ENCODE data around the gene PRKCQ. TPM values are rescaled to one million over a fixed set of nuclear protein-coding genes. Genes with fewer than 3 reads are reported as not detected.

PRKCQ gene
- 6.3 and 6.8 TPM in 2 replicates for total RNA-seq (2014; rRNA removed; shearing (Covaris generic))

DNA sequence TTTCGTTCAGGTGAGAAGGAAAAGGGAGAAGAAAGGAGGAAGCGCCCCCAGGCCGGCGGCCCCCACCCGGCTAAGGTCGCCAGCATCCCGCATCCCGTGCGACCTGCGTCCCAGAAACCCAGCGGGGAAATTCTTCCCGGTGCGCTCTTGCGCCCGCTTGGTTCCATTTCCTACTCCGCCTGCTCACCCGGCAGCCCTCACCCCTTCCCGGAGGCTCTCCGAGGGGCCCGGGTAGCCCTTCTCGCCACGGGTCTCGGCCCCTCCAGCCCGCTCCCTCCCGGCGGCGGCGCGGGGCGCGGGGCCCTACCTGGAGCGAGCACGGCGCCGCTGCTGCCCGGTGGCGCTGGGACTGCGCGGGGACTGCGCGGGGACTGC lies at the start of gene PRKCQ:
Gene PRKCQ (minus strand): TSS at position 373 of the 375 bp plus-strand sequence. CDS start 65,141 bp downstream, outside the sequence.
- DNase-seq (ENCODE audit: low spot score) = no peak

DNA sequence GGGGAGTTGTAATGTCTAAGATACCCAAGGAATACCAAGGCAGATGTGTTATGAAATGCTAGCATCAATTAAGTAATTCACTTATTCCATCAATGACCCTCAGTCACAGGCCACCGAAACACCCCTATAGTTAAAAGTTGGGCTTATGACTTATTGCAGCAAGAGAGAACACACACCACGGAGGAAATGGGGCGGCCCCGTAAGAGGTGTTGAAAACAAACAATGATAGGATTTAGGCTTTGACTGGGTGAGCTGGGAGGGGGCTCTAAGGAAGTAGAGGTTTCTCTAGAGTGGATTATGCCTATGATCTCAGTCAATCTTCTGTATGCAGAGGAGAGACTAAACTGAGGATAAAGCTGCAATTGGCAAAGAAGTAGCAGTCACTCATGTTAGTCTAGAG lies 45.4 kb upstream of the PRKCQ start:
- DNase-seq (ENCODE audit: low spot score) = no peak

DNA sequence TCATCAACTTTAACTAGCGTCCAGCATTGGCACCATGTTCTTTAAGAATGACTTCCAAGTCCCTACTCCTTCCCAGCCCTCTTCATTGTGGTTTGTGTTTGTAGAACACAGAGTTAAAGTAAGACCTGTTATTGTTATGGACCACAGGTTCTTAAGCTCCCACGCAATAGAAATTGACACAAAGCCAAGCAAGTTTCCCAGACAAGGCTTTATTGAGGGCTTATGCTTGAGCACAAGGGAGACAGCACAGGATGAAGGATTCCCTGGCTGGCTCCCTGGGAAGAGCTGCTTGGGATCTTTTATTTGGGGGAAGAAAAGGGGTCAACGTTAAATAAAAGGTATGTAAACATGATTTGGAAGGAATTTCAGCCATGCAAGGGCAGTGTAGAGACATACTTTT lies 44.3 kb upstream of the PRKCQ start:
- DNase-seq (ENCODE audit: low spot score) = peak; percentile 17

DNA sequence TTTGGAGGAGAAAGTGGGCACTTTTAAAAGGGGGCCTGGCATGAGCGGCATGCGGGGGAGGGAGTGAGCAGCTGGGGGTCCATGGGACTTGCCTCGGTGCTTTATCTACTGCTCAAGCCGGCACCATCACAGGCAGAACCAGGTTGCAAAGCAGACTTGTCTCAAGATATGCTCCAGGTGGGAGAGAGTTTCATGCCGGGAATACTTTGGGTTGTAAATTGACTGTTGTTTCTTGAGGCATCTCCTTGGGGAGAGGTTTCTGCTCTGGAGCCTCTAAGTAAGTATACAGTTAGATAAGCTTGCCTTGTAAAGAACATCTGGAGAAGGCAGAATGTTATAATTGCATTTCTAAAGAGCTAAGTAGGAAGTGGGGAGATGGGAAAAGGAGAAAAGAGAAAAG lies 42.8 kb upstream of the PRKCQ start:
- no peak for DNase-seq (ENCODE audit: low spot score)

DNA sequence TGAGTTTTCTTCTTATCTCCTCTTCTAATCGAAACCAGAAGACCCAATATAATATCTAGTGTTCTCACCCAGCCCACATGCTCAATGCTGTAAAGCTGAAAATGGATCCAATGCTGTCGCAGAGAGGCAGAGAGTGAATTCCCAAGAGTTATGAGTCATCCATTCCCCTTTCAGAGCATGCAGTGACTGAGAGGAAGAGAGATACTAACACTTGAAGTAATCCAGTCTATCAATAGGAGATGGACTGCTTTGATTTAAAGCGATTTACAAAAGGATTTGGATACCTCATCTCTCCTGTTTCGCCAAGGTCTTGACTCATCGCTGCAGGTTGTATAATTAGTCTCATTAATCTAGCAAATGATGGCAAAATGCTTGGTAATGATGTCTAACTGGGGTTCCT lies 41.5 kb upstream of the PRKCQ start:
- DNase-seq (ENCODE audit: low spot score) = peak; percentile 8

DNA sequence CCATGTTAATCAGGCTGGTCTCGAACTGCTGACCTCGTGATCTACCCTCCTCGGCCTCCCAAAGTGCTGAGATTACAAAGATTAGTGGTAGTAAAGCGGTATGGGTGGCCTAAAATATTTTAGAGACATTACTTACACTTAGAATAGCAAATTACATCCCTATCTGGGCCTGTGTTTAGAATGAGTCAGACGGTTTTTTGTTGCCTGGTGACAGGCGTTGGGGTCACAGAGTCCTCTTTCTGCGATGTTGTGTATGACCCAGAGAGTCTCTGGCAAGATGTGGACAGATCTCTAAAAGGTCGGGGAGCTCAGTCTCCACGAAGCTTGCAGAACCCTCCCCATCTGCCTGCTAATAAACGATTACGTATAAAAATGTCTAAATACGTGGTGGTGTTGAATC lies 39.6 kb upstream of the PRKCQ start:
- no peak for DNase-seq (ENCODE audit: low spot score)

DNA sequence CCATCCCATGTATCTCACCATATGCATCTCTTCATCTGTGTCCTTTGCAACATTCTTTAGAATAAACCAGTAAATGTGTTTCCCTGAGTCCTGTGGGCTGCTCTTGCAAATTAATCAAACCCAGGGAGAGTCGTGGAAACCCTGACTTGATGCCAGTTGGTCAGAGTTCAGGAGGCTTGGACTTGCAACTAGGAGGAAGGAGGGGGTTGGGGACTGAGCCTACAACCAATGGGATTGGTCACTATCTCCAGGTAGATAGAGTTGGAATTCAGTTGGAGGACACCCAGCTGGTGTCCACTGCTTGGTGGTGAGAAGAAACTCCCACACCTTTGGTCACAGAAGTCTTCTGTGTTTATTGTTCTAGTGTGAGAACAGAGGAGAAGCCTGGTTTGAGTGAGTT lies 38.3 kb upstream of the PRKCQ start:
- DNase-seq (ENCODE audit: low spot score) = no peak

DNA sequence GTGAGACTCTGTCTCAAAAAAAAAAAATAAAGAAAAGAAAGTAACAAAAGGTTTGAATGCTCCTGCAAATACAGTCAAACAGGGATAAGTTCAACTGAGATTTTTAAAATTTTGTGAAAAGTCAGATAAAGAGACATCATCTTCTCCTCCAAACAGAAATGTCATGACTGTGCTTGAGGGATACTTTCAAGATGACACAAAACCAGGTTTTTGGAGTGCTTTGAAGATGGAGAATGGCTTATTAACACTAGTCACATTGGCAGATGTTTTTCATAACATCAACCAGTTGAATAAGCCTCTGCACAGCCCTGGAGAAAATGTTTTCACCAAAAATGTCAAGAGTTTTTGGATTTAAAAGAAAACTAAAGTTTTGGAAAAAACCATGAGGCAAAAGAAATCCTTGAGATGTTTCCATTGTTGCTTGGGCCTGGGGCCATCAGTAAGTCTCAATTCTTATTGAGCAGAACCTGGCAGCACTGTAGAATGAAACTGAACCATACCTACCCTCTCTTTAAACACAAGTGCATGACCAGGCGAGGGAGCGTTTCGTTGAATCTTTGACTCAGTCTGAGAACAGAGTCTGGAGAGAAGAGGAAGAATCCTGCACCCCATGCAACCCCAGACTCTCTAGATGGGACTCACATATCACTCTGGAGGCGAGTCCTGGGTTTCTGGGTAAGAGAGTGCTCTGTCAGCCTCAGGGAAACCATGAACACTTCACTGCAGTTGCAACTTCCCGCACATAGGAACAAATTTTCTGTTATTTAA lies 37.4 kb upstream of the PRKCQ start:
- DNase-seq (ENCODE audit: low spot score) = no peak

DNA sequence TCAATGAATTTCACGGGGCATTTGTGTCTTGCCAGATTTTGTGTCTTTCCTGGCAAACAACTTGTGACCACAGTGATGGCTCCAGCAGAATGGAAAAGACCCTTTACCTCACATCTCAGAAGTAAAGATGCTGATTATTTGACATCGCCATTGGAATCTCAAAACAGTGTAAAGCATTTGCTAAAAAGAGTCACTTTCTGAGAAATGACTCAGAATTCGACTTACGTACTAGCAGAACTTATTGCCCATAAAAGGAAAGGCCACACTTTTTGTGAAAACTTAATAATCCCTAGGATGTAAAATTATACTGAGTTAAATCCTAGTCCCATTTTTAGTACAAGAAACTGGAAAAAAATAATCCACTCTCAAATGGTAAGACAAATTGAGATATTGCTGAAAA lies 35.9 kb upstream of the PRKCQ start:
- no peak for DNase-seq (ENCODE audit: low spot score)

DNA sequence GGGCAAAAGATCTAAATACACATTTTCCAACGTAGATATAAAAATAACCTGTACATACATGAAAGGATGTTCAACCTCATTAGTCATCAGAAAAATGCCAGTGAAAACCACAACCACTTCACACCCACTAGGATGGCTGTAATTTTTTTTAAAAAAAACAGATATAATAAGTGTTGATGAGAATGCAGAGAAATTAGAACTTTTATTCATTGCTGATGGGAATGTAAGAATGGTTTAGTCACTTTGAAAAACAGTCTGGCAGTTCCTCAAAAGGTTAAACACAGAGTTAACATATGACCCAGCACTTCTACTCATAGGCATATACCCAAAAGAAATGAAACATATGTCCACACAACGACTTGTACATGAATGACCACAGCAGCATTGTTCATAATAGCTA lies 32.3 kb upstream of the PRKCQ start:
- no peak for DNase-seq (ENCODE audit: low spot score)

DNA sequence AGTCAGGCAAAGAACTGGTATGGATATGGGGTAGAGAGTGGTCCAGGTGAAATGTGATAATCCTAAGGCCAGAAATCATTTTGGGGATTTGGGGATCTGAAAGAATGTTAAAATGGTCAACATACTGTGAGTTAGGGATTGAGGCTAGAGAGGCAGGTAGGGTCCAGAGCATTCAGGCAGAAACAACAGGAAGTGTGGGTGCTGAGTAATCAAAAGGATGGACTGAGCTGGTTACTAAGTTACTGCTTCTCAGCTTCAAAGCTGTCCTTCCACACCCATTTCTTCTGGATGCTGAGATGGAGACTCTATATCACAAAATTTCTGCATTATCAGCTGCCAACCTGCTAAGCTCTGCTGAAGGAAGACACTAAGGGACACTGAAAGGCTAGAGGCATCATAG lies 30.6 kb upstream of the PRKCQ start:
- no peak for DNase-seq (ENCODE audit: low spot score)

DNA sequence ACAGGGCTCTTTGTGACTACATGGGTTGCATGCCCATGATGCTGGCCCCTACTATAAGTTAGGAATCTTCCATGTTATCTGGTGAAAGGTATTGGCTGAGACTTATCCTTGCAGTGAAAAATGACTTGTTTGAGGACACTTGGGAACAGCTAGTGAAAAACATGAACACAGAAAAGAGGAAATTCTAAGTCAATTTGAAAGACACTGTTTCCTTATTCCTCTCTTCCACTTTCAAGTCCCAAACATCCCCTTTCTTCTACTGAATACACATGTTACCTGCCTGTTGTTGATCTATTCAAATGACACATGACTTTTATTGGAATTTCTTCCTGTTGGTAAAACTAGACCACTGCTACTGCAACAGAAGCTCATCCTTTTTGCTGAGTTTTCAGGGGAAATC lies 29.5 kb upstream of the PRKCQ start:
- no peak for DNase-seq (ENCODE audit: low spot score)

DNA sequence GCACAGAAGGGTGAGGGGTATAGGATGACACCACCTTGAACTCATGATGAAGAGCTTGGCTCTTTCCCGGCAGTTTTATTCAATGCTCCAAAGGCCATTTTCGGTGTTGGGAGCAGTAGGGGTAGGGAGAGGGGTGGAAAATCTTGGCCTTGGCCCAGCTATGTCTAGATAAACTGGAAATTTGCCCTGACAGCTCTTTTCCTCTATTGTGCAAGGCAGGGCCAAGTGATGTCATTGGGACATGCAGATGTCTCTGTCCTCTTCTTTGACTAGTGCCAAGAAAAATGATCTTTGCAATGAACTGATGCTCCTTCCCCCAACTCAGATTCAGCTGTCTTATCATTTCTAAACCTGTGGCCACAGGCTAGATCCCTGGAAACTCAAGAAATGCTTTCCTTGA lies 27.7 kb upstream of the PRKCQ start:
- no peak for DNase-seq (ENCODE audit: low spot score)

DNA sequence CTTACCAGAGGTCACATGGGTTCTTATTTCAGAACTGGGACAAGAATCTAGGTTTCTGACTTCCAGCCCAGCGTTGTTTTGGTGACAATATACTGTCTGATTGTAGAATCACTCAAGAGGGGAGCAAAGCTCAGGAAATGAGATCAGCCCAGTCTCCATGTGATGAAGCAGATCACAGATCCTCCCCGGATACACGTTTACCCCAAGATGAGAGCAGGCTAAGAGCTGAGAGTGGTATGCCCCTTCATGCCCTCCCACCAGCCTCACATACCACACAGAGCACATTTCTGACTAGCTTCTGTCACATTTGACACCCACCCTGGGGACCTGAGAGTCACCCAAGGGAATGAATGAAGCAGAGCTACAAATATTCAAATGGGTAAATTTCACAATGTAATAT lies 27.1 kb upstream of the PRKCQ start:
- DNase-seq (ENCODE audit: low spot score) = no peak

DNA sequence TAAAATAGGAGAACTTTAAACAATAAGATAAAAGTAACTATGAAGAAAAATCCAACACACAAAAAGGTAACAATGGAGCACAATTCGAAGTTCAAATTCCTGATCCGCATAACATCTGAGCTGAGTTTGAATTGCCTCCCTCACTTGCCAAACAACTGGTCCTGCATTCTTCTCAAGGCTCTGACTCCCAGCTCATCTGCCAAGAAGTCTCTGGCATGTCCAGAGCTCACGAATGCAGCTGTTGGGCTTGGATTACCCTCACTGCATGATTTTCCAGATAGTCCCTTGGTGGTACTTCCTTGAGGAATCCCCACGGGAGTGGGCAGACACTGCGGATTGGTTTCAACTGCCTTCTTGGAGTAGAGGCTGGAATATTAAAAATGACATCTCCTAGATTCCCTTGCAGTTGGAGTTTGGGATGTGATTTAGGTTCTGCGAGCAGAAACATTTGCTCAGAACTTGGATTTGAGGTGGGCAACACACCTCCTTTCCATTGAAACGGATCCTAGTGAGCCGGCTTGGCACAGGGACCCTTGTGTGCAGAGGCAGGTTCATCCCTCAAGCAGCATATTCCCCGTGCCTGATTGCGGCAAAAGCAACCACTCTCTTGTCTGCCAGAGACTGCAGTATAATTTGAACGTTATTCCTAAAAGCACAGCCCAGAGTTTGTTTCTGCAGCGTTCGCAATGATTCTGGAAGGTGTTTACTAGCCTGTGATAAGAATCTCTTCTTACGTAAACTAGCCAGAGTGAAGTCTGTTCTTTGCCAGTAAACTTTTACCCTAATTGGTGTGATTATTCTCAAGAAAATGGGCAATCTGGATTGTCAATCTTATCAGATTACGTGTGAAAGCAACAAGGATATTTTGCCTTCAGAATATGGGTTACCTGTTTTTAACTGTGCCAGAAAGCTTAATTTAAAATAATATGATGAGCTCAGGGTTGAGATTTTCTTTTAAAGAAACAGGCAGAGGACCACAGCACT lies 23.4 kb upstream of the PRKCQ start:
- DNase-seq (ENCODE audit: low spot score) = no peak

DNA sequence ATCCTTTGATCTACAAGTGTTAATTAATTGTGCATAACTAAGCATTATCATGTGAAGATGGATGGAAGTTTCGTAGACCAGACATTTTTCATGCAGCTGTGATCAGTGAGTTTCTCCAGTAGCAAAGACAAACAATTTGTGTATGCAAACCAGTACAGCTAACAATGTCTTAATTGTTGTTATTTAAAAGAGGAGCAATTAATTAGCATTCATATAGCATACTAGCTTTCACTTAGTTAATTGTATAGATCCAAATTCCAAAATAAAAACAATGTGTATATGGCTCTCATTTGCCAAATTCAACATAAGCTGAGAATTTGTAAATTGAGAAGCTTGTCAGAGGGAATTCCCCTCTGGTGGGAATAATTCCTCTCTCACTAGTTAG lies 22.6 kb upstream of the PRKCQ start:
- no peak for DNase-seq (ENCODE audit: low spot score)

DNA sequence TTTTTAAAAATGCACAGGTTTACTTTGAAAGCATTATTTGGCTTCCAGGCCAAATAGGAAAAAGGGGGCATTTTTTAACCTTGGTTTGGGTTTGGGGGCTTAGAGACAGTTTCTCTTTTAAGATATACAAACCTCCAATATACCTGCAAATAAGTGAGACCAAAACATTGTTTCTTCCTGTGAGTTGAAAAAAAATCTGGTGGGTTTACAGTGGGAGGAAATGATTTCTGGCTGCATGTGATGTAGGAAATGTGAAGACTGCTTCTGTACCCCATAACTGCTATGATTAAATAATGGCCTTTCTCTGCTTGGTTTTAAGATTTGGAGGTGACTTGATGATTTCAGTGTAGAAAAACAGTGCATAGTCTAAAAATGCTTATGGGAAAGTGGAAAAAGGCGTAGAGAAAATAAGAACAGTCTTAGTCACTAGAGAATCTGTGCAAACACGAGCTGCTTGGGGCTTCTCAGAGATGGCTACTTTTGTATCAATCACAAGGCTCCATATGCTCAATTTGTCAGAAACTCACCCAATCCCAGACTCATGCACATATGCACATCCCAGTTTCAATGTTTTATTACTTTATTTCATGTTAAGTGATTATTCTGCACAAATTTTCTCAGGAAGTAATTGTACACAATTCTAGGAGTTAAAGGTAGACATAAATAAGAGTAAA lies 22.1 kb upstream of the PRKCQ start:
- no peak for DNase-seq (ENCODE audit: low spot score)

DNA sequence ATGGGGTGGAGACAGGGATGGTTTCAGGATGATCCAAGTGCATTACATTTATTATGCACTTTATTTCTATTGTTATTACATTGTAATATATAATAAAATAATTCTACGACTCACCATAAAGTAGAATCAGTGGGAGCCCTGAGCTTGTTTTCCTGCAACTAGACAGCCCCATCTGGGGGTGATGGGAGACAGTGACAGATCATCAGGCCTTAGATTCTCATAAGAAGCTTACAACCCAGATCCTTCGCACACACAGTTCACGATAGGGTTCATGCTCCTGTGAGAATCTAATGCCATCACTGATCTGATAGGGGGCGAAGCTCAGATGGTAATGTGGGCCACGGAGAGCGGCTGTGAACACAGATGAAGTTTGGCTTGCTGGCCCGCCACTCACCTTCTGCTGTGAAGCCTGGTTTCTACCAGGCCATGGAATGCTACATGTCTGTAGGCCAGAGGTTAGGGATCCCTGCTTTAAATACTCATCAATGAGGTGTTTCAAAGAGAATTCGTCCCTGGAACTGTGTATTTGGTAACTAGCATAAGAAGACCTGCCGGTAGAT lies 21.2 kb upstream of the PRKCQ start:
- no peak for DNase-seq (ENCODE audit: low spot score)

DNA sequence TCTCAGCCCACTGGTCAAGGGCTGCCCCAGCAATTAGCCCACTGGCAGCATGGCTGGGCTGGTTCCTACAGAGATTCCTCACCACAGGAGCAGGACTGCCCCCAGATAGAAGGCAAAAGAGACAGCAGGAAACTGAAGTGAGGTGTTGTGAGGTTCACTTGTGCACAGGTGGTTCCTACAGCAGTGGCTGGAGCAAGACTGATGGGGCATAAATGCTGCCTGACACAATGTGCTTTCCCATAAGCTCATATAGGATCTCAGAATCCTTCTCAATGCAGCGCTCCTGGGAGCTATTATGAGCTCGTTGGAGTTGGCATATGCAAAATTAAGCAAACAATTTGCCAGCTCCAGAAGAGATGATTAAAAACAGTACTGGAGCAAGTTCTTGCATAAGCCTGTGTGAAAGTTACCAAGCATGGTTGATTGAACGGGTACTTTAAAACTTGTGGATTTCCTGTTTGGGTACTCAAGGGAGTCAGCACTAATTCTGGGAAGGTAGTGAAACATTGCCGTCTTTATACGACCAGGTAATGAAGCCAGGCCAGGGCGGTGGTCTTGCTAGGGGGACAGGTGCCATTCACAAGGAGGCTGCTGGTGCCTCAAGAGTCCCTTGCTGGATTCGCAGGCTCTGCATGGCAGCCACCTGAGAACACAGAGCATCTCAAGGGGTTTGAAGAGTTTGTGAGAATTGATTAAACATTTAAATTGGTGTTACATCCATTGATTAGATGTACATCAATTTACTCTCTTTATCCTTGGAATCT lies 20.3 kb upstream of the PRKCQ start:
- DNase-seq (ENCODE audit: low spot score) = no peak

DNA sequence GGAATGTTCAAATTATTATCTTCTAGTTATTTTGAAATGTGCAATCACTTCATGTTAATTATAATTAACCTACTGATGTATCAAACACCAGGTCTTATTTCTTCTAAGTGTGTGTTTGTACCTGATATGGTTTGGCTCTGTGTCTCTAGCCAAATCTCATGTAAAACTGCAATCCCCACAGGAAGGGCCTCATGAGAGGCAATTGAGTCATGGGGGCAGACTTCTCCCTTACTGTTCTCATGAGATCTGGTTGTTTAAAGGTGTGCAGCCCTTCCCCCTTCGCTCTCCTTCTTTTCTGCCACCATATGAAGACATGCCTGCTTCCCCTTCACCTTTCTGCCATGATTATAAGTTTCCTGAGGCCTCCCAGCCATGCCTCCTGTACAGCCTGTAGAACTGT lies 18.6 kb upstream of the PRKCQ start:
- DNase-seq (ENCODE audit: low spot score) = no peak

DNA sequence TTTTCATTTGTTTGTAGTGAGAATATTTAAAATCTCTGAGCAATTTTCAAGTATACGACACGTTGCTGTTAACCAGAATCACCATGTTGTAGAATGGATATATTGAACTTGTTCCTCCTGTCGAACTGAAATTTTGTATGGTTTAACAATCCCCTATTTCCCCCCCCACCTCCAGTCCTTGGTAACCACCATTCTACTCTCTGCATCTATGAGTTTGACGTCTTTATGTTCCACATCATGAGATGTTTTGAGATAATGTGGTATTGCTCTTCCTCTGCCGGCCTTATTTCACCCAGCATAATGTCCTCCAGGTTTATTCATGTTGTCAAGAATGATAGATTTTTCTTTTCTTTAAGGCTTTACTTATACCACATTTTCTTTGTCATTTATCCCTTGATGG lies 17.4 kb upstream of the PRKCQ start:
- DNase-seq (ENCODE audit: low spot score) = no peak

Data from H4 (cell line).